Breast epithelium (tissue), 3 donors: ENCODE data around the gene ZNF823.
A peak's percentile ranks its signal among the peaks of the same experiment; 100 is the strongest.

ENCODE experiments used
- POLR2A ChIP-seq: fragments of 450-650 bp; IDR thresholded peaks from one replicate; pipeline ENCODE4 v1.6.1; 2016; ENCODE audit warnings: antibody characterized with exemption, mild to moderate bottlenecking, moderate library complexity
- POLR2AphosphoS5 ChIP-seq, 3 donors: sonication (generic); formaldehyde crosslinking; IDR thresholded peaks; one replicate each; pipeline ENCODE4 v1.6.1; 2017; ENCODE audit warnings: antibody characterized with exemption in 3 of 3

DNA sequence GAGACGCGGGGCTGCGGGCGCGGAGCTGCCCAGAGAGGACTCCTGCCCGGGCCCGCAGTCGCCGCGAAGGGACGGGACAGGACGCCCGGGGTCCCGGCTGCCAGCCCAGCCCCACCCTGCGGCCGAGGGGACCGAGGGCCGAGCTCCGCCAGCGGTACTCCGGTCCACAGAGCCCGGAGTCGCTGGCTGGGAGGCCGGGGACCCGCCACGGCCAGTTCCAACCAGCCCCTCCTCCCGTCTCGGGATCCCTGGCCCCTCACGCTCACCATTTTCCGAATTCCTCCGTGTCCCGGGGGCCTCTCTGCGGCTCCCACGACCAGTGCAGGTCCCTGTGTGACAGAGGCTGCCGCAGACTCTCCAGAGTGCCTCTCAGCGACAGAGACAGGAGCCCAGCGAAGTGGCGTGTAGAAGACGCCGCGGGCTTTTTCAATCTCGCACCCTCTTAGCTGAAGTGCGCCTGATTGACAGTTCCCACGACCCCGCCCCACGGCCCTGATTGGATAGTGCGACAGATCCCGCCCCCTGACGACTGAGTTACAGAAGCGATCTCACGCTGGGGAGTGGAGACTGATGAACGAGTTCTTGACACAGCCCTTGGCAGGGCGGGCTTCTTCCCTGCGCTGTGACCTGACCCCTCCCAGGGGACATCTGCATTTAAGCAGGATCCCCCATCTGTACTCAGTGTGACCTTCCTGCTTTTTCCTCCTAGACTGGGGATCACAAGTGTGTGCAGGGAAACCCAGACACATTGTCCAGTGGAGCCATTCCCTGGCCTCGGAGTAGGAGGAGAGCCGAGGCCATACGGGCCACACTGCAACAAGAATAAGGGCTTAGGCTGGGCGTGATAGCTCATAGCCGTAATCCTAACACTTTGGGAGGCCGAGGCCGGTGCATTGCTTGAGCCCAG, 44.0 kb downstream of the ZNF823 start:
- no peak for TF ChIP-seq POLR2A
- peak in 1 of 3 donors; percentile 33 for TF ChIP-seq POLR2AphosphoS5 (IDR thresholded peaks at IDR 0.05)
